Osteoblast (primary cell): ENCODE measurements around the gene NTN4. TPM values are rescaled to one million over a fixed set of nuclear protein-coding genes. Genes with fewer than 3 reads are reported as not detected.

Source experiments
- DNase-seq: peaks from one replicate; pipeline ENCODE4 v3.0.0; 2011; ENCODE audit warnings: low spot score, mixed read lengths; ENCODE audit not compliant: insufficient read length; ENCODE audit errors: missing footprints
- H2AFZ ChIP-seq: 2 replicates; pipeline ENCODE4 v1.6.0; 2011; ENCODE audit warnings: mild to moderate bottlenecking, low read length
- H3K27ac ChIP-seq: 2 replicates; pipeline ENCODE4 v1.5.1; 2011; ENCODE audit warnings: mild to moderate bottlenecking, low read depth, low read length, moderate library complexity
- H3K27me3 ChIP-seq: 2 replicates; pipeline ENCODE4 v1.6.0; 2012; ENCODE audit warnings: mild to moderate bottlenecking, control low read depth, inconsistent platforms, low read length, moderate library complexity; ENCODE audit not compliant: insufficient read depth
- H3K36me3 ChIP-seq: 2 replicates; pipeline ENCODE4 v1.5.1; 2011; ENCODE audit warnings: mild to moderate bottlenecking, low read length, control low read depth, moderate library complexity; ENCODE audit not compliant: insufficient read depth
- H3K4me1 ChIP-seq: 2 replicates; pipeline ENCODE4 v1.5.1; 2011; ENCODE audit warnings: mild to moderate bottlenecking, low read length, control low read depth, moderate library complexity; ENCODE audit not compliant: insufficient read depth
- H3K4me2 ChIP-seq: 2 replicates; pipeline ENCODE4 v1.6.0; 2011; ENCODE audit warnings: mild to moderate bottlenecking, low read length; ENCODE audit not compliant: insufficient read depth
- H3K4me3 ChIP-seq: fragments of 200-600 bp; sonication (generic); 3 replicates; pipeline ENCODE4 v1.5.1; 2012; ENCODE audit warnings: mild to moderate bottlenecking, low read length, inconsistent platforms; ENCODE audit not compliant: insufficient read depth
- H3K79me2 ChIP-seq: 2 replicates; pipeline ENCODE4 v1.6.0; 2012; ENCODE audit warnings: mild to moderate bottlenecking, low read length, control low read depth, inconsistent platforms; ENCODE audit not compliant: insufficient read depth
- H3K9me3 ChIP-seq: 2 replicates; pipeline ENCODE4 v1.5.1; 2011; ENCODE audit warnings: low read depth, low read length, control low read depth
- H4K20me1 ChIP-seq: 2 replicates; pipeline ENCODE4 v1.6.0; 2012; ENCODE audit warnings: mild to moderate bottlenecking, low read length, control low read depth; ENCODE audit not compliant: insufficient read depth
- CTCF ChIP-seq: IDR thresholded peaks from 2 replicates; pipeline ENCODE4 v1.5.1; 2011; ENCODE audit warnings: mild to moderate bottlenecking, low read depth, low read length, moderate library complexity; ENCODE audit errors: extremely low read depth
- total RNA-seq: library from RNA; depleted of rRNA; stranded (reverse); fragments of >200 nt; gene quantifications from 2 replicates; pipeline ENCODE4 v1.2.3, GENCODE V29; 2012

NTN4 gene
- total RNA-seq, 1 donor = 47.8 TPM

- H2AFZ ChIP-seq = no peak overlapping the region
- peaks cover 16% of the 10 kb centered on the region for H3K4me1 ChIP-seq
- no peaks in the 10 kb centered on the region for H4K20me1 ChIP-seq
- no peaks in the 10 kb centered on the region for H3K27me3 ChIP-seq
- no peak overlapping the region for H3K4me3 ChIP-seq
- no peak overlapping the region for H3K27ac ChIP-seq
- H3K36me3 ChIP-seq = no peaks in the 10 kb centered on the region
- TF ChIP-seq CTCF = no peak
- no peaks in the 10 kb centered on the region for H3K9me3 ChIP-seq
- no peak overlapping the region for H3K4me2 ChIP-seq
- DNase-seq = no peak
- no peaks in the 10 kb centered on the region for H3K79me2 ChIP-seq
Measured at GRCh38 chr12:95643256-95643655, 147.3 kb downstream of the NTN4 start.

GRCh38 chr12:95642583-95642982 lies 148.0 kb downstream of the NTN4 start:
- Histone ChIP-seq H2AFZ (no peak overlapping the region), H3K27ac (no peak overlapping the region), H3K4me3 (no peak overlapping the region), H3K36me3 (no peaks in the 10 kb centered on the region), H3K79me2 (no peaks in the 10 kb centered on the region), H3K4me1 (peaks cover 21% of the 10 kb centered on the region), H4K20me1 (no peaks in the 10 kb centered on the region), H3K9me3 (no peaks in the 10 kb centered on the region), H3K4me2 (no peak overlapping the region), H3K27me3 (no peaks in the 10 kb centered on the region)
- TF ChIP-seq CTCF = no peak
- DNase-seq = no peak

- no peak for TF ChIP-seq CTCF
- Histone ChIP-seq H3K36me3 (no peaks in the 10 kb centered on the region), H3K4me3 (no peak overlapping the region), H3K4me1 (peaks cover 16% of the 10 kb centered on the region), H4K20me1 (no peaks in the 10 kb centered on the region), H3K27me3 (no peaks in the 10 kb centered on the region), H3K9me3 (no peaks in the 10 kb centered on the region), H3K27ac (no peak overlapping the region), H2AFZ (no peak overlapping the region), H3K4me2 (no peak overlapping the region), H3K79me2 (no peaks in the 10 kb centered on the region)
- no peak for DNase-seq
Measured at GRCh38 chr12:95641299-95641952, 149.1 kb downstream of the NTN4 start.

GRCh38 chr12:95640516-95640915 lies 150.0 kb downstream of the NTN4 start:
- H3K9me3 ChIP-seq = no peaks in the 10 kb centered on the region
- no peak for DNase-seq
- H3K36me3 ChIP-seq = no peaks in the 10 kb centered on the region
- no peak for TF ChIP-seq CTCF
- H3K4me3 ChIP-seq = no peak overlapping the region
- H3K79me2 ChIP-seq = no peaks in the 10 kb centered on the region
- no peak overlapping the region for H3K27ac ChIP-seq
- no peak overlapping the region for H2AFZ ChIP-seq
- H3K4me1 ChIP-seq = peaks cover 15% of the 10 kb centered on the region
- H3K27me3 ChIP-seq = no peaks in the 10 kb centered on the region
- no peaks in the 10 kb centered on the region for H4K20me1 ChIP-seq
- H3K4me2 ChIP-seq = no peak overlapping the region
